IMR-90 (cell line): ENCODE results near the gene RAD17. TPM values are rescaled to one million over a fixed set of nuclear protein-coding genes. Genes with fewer than 3 reads are reported as not detected.
"Not testable (repeated sequence)": the region's sequence is repeated elsewhere in the genome, so short reads cannot be mapped to it uniquely, and the experiment has no call there.

ENCODE experiments used
- ATAC-seq: fragments of 200-7000 bp; cut with Tn5 transposase; 2 replicates; pipeline ENCODE4 v1.9.1; 2020; ENCODE audit warnings: low read depth, mild to moderate bottlenecking, moderate library complexity
- BruUV-seq: library from RNA; stranded (reverse); fragments of 400-500 nt; replicated peaks from 2 replicates; lab custom pipeline; 2021; lab: Mats Ljungman, UMichigan
- CTCF ChIA-PET: fragments of 300-600 bp; formaldehyde crosslinking; extraction: SDS; loops from one replicate; lab custom pipeline; 2021; ENCODE audit warnings: antibody characterized with exemption; lab: Yijun Ruan, JAX
- POLR2A ChIA-PET: fragments of 300-600 bp; sonication (Branson Sonifier 250); formaldehyde crosslinking; loops from one replicate; lab custom pipeline; 2022; ENCODE audit warnings: antibody characterized with exemption; ENCODE audit not compliant: unreplicated experiment; lab: Charles Lee
- DNase-seq: peaks from one replicate; pipeline ENCODE4 v3.0.0; 2013
- H2AFZ ChIP-seq: replicated peaks from 2 replicates; pipeline ENCODE3; 2013; ENCODE audit warnings: low read length, mild to moderate bottlenecking; ENCODE audit not compliant: poor library complexity
- H2AK5ac ChIP-seq: 2 replicates; pipeline ENCODE4 v1.6.1; 2013; ENCODE audit warnings: low read depth, low read length, inconsistent platforms
- H2AK9ac ChIP-seq: replicated peaks from 2 replicates; pipeline ENCODE3; 2013; ENCODE audit warnings: mild to moderate bottlenecking, low read depth, low read length, moderate library complexity; ENCODE audit not compliant: poor library complexity
- H2BK120ac ChIP-seq: 2 replicates; pipeline ENCODE4 v1.6.1; 2013; ENCODE audit warnings: low read depth, low read length, inconsistent platforms
- H2BK15ac ChIP-seq: 3 replicates; pipeline ENCODE4 v1.6.1; 2013; ENCODE audit warnings: low read depth, low read length, inconsistent platforms
- H2BK20ac ChIP-seq: 2 replicates; pipeline ENCODE4 v1.6.1; 2013; ENCODE audit warnings: low read depth, mild to moderate bottlenecking, inconsistent platforms, low read length, moderate library complexity
- H2BK5ac ChIP-seq: 2 replicates; pipeline ENCODE4 v1.6.1; 2013; ENCODE audit warnings: mild to moderate bottlenecking, low read depth, low read length, inconsistent platforms; ENCODE audit not compliant: poor library complexity, severe bottlenecking
- H3K14ac ChIP-seq: replicated peaks from 2 replicates; pipeline ENCODE4 v1.6.1; 2013; ENCODE audit warnings: low read depth, low read length, inconsistent platforms
- H3K18ac ChIP-seq: 2 replicates; pipeline ENCODE4 v1.6.1; 2013; ENCODE audit warnings: low read depth, low read length, control low read depth
- H3K23ac ChIP-seq: 2 replicates; pipeline ENCODE4 v1.6.1; 2013; ENCODE audit warnings: low read depth, low read length, inconsistent platforms
- H3K27ac ChIP-seq: 2 replicates; pipeline ENCODE4 v1.5.1; 2013; ENCODE audit warnings: mild to moderate bottlenecking, control low read depth, low read length; ENCODE audit not compliant: insufficient read depth
- H3K27me3 ChIP-seq: 2 replicates; pipeline ENCODE4 v1.6.1; 2013; ENCODE audit warnings: low read length; ENCODE audit not compliant: control insufficient read depth, insufficient read depth
- H3K36me3 ChIP-seq: 2 replicates; pipeline ENCODE4 v1.6.1; 2013; ENCODE audit warnings: low read length, mixed read lengths; ENCODE audit not compliant: control insufficient read depth, insufficient read depth
- H3K4ac ChIP-seq: 2 replicates; pipeline ENCODE4 v1.6.1; 2013; ENCODE audit warnings: low read depth, low read length, inconsistent platforms
- H3K4me1 ChIP-seq: 2 replicates; pipeline ENCODE4 v1.6.1; 2013; ENCODE audit warnings: low read length, mixed read lengths; ENCODE audit not compliant: control insufficient read depth, insufficient read depth
- H3K4me2 ChIP-seq: 2 replicates; pipeline ENCODE4 v1.6.1; 2013; ENCODE audit warnings: low read depth, mild to moderate bottlenecking, control low read depth, low read length, moderate library complexity
- H3K4me3 ChIP-seq: 2 replicates; pipeline ENCODE4 v1.5.1; 2013; ENCODE audit warnings: low read depth, mild to moderate bottlenecking, control low read depth, low read length, moderate library complexity; ENCODE audit not compliant: insufficient read depth
- H3K56ac ChIP-seq: 2 replicates; pipeline ENCODE4 v1.6.1; 2013; ENCODE audit warnings: low read length, inconsistent platforms; ENCODE audit not compliant: insufficient read depth; ENCODE audit errors: extremely low read depth
- H3K79me1 ChIP-seq, 2 experiments: 2 replicates each; pipeline ENCODE4 v1.6.1; 2013; ENCODE audit warnings: low read length in 2 of 2, inconsistent platforms in 1 of 2, low read depth in 1 of 2
- H3K9ac ChIP-seq: 2 replicates; pipeline ENCODE4 v1.6.1; 2013; ENCODE audit warnings: low read depth, low read length, control low read depth
- H3K9me1 ChIP-seq: 2 replicates; pipeline ENCODE4 v1.6.1; 2013; ENCODE audit warnings: low read length, inconsistent platforms; ENCODE audit not compliant: insufficient read depth
- H3K9me3 ChIP-seq: 2 replicates; pipeline ENCODE4 v1.6.1; 2013; ENCODE audit warnings: low read length; ENCODE audit not compliant: control insufficient read depth, insufficient read depth
- H4K20me1 ChIP-seq: 2 replicates; pipeline ENCODE4 v1.6.1; 2013; ENCODE audit warnings: low read length, inconsistent platforms; ENCODE audit not compliant: insufficient read depth
- H4K5ac ChIP-seq: 2 replicates; pipeline ENCODE4 v1.6.1; 2013; ENCODE audit warnings: mild to moderate bottlenecking, low read depth, low read length, control low read depth
- H4K8ac ChIP-seq, 2 experiments: 2 replicates each; pipeline ENCODE4 v1.6.1; 2013; ENCODE audit warnings: low read depth in 2 of 2, low read length in 2 of 2, control low read depth in 1 of 2, inconsistent platforms in 1 of 2
- H4K91ac ChIP-seq: 2 replicates; pipeline ENCODE4 v1.6.1; 2013; ENCODE audit warnings: low read depth, low read length, inconsistent platforms; ENCODE audit not compliant: insufficient read depth
- WGBS, 2 experiments: methylation state at CpG; one replicate each; pipeline versions ENCODE4 v1.1.5 to v1.1.7; 2013; ENCODE audit warnings: missing lambda C conversion rate in 2 of 2; ENCODE audit not compliant: insufficient read length in 1 of 2; ENCODE audit errors: extremely low coverage in 2 of 2; 5-methylcytosine and 5-hydroxymethylcytosine counted together
- dilution Hi-C: fragments of 300-500 bp; cut with HindIII; formaldehyde crosslinking; loops from one replicate; pipeline ENCODE4 v1.14.3; 2018; ENCODE audit warnings: low sequenced_read_pairs; ENCODE audit not compliant: unreplicated experiment
- in situ Hi-C: fragments of 300-500 bp; cut with MboI; formaldehyde crosslinking; loops from 3 replicates; pipeline ENCODE4 v1.14.3; 2019; ENCODE audit warnings: low sequenced_read_pairs, inconsistent platforms, mixed read lengths
- intact Hi-C: fragments of 100-400 bp; cut with micrococcal nuclease; formaldehyde crosslinking; loops from 2 replicates; pipeline ENCODE4 v1.10.0; 2022
- polyA plus RNA-seq, 3 experiments: library from polyadenylated mRNA; depleted of rRNA; stranded (reverse); fragments of >200 nt; gene quantifications; 2 replicates each; pipeline ENCODE4 v1.2.3, GENCODE V29; 2012; ENCODE audit warnings: low replicate concordance in 1 of 3
- total RNA-seq: library from RNA; depleted of rRNA; stranded (reverse); fragments of >200 nt; gene quantifications from 2 replicates; pipeline ENCODE4 v1.2.3, GENCODE V29; 2012

The RAD17 gene
- total and polyA plus RNA-seq, 2 of the 4 experiments (the other 2 are of a cell fraction): 10.9 to 11.4 TPM

DNA sequence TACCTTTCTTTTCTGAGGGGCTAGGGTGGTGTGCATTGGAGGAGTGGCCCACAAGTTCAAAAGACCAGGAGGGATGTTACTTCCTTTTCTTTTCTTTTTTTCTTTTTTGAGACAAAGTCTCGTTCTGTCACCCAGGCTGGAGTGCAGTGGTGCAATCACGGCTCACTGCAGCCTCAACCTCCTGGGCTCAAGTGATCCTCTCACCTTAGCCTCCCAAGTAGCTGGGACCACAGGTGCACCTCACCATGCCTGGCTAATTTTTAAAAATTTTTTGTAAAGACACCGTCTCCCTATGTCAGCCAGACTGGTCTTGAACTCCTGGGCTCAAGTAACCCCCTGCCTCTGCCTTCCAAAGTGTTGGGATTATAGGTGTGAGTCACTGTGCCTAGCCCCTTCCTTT is 83.9 kb downstream of the RAD17 start:
- DNase-seq, H2AFZ ChIP-seq, H4K20me1 ChIP-seq, dilution Hi-C loops, H2BK20ac ChIP-seq, H2BK5ac ChIP-seq, H3K4me1 ChIP-seq, H3K4me2 ChIP-seq, H3K9me1 ChIP-seq, H3K4ac ChIP-seq, H4K91ac ChIP-seq, H3K14ac ChIP-seq, H2BK120ac ChIP-seq, CTCF ChIA-PET, H4K5ac ChIP-seq, H3K18ac ChIP-seq, H3K27me3 ChIP-seq, H3K9me3 ChIP-seq, H3K27ac ChIP-seq, H3K56ac ChIP-seq, H3K4me3 ChIP-seq, ATAC-seq, H3K23ac ChIP-seq, H2BK15ac ChIP-seq, H2AK9ac ChIP-seq, in situ Hi-C loops, H3K79me1 ChIP-seq, BruUV-seq, intact Hi-C loops, H2AK5ac ChIP-seq, H3K9ac ChIP-seq, H4K8ac ChIP-seq, H3K36me3 ChIP-seq: not testable (repeated sequence)
- POLR2A ChIA-PET: interaction anchor here (0.6 kb wide), 1 partner anchor 32 kb away, joined by 4 read pairs; no protein-coding TSS in a partner anchor
- no CpG with 5 or more reads among the region's 3 CpGs for WGBS, 2 experiments
